Embryonic facial prominence (tissue), 1 donor: ENCODE results near the gene NHLRC3.
"Not testable (repeated sequence)": the region's sequence is repeated elsewhere in the genome, so short reads cannot be mapped to it uniquely, and the experiment has no call there.

Source experiments
- DNase-seq: peaks from one replicate; pipeline ENCODE4 v3.0.0-alpha.2; 2016; ENCODE audit errors: extremely low spot score

Gene NHLRC3

DNA sequence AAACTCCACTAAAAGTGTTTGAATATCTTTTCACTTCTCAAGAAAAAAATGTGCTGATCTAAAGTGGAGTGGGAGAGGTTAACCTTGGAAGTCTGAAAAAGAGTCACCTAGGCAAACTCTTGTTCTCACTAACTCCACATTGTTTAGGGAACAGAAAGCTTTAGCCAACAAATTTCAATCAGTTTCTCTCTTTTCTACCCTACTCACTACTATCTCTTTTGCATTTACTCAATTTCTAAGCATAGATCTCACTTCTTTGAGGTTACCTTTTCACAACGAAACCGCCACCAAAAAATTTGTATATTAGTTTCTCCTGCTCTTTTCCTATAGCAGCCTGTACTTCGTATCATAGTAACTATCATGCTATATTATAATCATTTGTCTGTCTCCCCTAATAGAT, 6.3 kb downstream of the NHLRC3 start:
- no peak for DNase-seq

DNA sequence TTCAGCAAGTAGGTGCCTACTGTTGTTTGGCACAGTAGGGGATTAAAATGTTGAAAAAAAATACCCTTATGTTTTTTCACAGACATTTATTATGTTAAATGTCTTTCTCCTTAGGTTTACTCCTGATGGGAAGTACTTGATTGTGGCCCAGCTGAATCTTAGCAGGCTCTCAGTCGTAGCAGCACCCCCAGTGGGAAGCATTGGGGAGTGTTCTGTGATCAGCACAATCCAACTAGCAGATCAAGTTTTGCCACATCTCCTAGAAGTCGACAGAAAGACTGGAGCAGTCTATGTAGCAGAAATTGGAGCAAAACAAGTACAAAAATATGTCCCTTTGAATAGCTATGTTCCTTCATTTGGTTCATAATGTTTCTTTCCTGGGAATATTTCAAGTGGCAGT, 9.3 kb downstream of the NHLRC3 start:
- no peak for DNase-seq

DNA sequence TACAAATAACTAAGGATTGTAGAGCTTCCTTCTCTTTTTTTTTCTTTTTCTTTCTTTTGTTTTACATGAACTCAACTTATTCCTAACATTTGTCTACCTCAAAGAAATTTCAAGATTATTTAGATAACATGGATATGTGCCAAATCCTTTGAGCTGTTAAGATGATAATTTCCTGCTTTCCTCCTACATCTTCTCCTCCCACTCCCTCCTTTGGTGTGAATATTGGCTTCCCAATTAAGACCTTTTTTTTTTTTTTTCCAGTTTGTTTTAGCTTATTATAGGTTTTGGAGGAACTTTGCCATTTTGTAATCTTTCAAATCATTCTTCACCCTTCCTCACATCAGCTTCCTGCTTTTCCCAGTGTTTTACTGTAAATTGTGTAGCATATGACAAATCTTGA, 10.6 kb downstream of the NHLRC3 start:
- DNase-seq, result no peak

DNA sequence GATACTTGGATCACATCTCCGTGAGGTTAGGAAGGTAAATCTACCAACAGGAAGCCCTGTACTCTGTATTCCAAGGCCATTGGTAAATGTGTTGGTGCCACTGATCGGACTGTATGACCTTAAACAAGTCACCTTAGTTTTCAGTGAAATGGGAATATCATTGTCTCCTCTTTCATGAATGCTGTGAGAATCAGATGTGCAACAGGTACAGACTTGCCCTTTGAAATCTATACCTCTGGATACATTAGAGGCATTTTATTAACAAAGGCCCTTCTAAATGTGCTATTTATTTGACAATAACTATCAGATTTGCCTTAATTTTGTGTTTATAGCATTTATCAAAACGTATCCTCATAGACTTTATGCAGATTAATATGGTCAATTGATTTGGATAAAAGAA, 11.0 kb downstream of the NHLRC3 start:
- DNase-seq, result no peak

DNA sequence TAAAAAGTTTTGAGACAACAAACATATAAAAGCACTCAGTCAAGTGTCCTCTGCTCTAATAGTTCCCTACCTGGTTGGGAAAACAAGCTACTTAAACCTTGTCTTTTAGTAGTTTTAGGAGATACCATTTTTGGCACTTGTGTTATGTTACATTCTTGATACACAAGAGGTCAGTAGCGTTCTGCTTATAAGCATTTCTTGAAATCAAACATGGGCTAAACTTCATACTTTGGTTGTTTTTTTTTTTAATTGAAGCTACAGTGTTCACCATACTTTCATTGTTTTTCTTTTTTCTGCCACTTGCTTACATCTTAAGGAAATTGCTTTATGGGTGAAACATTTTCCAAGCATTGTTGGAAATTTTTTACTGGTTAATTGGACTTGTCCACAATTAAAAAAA, 12.9 kb downstream of the NHLRC3 start:
- DNase-seq, result peak; percentile 47

DNA sequence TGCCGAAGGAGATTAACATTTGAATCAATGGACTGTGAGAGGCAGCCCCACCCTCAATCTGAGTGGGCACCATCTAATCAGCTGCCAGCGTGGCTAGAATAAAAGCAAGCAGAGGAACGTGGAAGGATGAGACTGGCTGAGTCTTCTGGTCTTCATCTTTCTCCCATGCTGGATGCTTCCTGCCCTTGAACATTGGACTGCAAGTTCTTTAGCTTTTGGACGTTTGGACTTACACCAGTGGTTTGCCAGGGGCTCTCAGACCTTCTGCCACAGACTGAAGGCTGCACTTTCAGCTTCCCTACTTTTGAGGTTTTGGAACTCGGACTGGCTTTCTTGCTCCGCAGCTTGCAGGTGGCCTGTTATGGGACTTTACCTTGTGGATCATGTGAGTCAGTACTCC, 14.7 kb downstream of the NHLRC3 start:
- no peak for DNase-seq

DNA sequence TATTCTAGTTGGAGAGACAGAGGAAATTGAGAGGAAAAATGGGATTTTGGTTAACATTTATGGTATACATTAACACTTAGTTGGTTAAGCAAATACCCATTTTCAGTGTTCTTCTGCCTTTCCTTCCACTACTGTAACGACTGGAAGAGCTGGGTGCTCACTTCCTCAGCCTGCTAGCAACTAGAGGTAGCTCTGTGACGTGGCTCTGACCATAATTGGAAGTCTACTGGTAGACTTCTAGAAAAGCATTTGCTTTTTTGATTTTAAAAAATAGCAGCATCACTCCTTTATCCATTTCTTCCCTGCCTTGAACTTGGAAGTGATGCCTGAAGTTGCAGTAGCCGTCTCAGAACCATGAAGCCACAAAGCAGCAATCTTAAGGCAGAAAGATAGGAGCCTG, 15.9 kb downstream of the NHLRC3 start:
- no peak for DNase-seq

DNA sequence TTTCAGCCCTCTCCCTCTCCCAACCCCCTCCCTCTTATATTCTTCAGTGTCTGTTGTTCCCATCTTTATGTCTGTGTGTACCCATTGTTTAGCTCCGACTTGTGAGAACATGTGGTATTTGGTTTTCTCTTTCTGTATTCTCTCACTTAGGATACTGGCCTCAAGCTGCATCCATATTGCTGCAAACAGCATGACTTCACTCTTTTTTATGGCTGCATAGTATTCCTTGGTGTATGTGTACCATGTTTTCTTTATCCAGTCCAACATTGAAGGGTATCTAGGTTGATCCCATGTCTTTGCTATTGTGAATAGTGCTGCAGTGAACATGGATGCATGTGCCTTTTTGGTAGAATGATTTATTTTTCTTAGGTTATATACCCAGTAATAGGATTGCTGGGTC, 17.8 kb downstream of the NHLRC3 start:
- no peak for DNase-seq

DNA sequence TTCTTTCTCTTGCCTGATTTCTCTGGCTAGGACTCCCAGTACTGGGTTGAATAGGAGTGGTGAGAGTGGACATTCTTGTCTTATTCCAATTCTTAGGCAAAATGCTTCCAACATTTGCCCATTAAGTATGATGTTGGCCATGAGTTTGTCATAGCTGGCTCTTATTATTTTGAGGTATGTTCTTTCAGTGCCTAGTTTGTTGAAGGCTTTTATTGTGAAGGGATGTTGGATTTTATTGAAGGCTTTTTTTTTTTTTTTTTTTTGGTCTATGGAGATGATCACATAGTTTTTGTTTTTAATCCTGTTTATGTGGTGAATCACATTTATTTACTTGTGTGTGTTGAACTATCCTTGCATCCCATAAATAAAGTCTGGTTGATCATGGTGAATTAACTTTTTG, 19.8 kb downstream of the NHLRC3 start:
- no peak for DNase-seq

DNA sequence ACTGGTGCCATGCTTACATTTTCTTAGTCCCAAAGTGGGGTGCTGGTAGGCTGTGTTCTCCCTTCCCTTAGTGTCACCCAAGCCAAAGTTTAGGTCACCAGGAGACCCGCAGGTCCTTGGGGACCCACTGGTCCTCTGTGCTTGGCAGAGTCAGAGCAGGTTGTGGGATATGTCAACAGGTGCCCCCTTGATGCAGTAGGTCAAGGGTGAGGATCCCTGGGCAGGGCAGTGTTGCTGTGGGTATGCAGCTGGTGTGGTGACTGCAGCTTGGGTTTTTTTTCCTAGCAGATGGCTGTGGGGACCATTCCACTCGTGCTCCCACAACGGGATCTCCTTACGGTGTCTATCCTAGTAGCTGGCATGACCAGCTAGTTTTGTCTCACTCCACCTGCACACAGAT, 23.7 kb downstream of the NHLRC3 start:
- no peak for DNase-seq

DNA sequence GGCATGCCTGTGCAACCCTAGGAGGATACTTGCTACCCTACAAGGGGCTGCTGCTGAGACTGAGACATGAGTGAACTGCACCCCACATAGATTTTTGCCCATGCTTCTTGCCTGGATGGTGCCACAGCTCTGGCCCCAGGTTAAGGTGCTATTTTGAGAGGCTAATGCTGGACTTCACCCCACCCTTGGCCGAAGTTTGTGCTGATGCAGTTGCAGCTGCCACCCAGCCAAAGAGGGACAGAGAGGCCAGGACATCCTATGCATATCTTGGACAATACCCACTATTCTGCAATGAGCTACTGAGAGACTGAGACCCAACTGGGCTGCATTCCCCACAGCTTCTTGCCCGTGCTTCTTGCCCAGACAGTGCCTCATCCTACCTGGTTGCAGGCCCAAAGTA, 34.6 kb downstream of the NHLRC3 start:
- no peak for DNase-seq

DNA sequence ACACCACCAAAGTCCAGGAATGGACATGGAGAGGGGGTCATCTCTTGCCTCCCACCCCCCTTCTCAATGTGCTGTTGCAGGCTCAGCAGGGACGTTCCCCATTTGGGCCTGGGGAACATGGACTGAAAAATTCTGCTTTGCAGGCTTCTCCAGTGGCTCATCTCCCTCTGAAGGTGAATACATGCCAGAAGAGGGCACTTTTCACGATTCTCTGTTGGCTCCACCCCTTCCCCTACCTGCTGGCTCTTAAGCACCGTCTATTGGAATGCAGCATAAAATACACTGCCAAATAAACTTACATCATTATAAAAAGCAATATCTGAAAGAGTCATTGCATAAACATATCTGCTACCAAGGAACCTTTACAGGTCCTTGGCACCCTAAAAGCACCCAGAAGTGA, 35.7 kb downstream of the NHLRC3 start:
- no peak for DNase-seq

DNA sequence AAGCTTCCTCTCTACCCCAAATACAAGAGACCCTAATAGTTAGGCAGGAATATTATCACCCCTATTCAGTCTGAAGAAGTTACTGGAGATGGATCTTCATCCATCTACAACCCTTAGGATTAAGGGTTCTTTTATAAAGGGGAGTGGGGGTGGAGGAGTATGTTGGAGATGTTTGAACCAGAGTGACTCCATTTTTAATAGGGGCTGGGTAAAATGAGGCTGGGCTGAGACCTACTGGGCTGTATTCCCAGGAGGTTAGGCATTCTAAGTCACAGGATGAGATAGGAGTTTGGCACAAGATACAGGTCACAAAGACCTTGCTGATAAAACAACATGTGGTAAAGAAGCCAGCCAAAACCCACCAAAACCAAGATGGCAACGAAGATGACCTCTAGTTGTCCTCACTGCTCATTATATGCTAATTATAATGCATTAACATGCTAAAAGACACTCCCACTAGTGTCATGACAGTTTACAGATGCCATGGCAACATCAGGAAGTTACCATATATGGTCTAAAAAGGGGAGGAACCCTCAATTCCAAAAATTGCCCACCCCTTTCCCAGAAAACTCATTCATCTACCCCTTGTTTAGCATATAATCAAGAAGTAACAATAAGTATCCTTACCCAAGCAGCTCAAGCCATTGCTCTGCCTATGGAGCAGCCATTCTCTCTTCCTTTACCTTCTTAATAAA, 48.1 kb downstream of the NHLRC3 start:
- not testable (repeated sequence) for DNase-seq

DNA sequence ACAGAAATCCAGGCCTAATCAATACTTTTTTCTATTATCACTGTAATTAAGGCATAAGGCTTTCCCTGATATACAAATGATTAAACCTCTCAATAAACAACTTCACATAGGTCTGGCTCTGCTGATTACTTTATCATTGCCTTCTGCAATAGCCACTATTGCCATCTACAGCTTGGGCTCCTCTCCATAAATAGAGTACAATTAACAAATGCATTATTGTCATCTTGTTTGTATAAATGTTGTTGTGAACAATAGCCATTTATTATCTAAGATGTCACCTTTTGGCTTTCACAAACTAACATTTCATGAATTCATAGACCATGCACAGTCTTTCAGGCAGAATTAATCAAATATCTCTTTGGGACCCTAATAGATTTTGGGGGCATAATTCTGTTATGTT, 53.3 kb downstream of the NHLRC3 start:
- no peak for DNase-seq

DNA sequence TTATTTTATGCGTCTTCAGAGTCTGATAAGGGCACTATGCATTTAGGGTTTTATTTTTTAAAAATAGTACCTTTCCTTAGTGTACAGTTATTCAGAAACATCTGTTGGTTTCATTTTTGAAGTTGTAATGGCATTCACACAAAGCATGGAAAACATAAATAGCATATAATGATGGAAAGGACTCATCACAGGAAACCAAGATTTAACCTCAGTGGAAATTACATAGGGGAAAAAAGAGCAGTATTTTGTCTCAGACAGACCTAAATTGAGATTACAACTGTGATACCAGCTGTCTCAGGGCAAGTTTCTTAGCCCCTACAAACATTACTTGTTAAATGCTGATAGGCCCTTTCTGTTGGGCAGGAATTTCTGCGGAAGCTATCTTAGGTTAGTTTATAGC, 57.2 kb downstream of the NHLRC3 start:
- no peak for DNase-seq

DNA sequence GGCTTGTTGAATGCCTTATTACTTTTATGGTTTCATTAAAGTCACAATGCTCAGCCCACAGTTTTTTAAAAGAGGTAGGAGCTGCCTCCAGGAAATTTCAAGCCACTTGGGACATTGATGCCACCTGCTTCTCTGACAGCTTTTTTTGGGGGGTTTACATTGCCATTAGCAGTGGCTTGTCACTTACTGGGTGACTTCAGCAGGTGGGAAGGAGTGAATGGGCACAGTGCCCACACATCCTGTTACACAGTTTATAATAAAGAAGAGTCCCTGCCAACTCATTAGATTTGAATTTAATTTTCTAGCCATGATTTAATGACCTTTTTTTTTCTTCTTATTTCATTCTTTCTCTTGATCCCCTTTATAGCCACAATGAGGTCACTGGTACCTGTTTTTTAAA, 61.0 kb downstream of the NHLRC3 start:
- DNase-seq, result no peak
